Fibroblast of gingiva (primary cell): ENCODE measurements around the gene SMIM10.
"Not testable (repeated sequence)": the region's sequence is repeated elsewhere in the genome, so short reads cannot be mapped to it uniquely, and the experiment has no call there.

Experiments used
- DNase-seq: peaks from one replicate; pipeline ENCODE4 v3.0.0-alpha.2; 2011; ENCODE audit warnings: low read depth

SMIM10 gene

DNA sequence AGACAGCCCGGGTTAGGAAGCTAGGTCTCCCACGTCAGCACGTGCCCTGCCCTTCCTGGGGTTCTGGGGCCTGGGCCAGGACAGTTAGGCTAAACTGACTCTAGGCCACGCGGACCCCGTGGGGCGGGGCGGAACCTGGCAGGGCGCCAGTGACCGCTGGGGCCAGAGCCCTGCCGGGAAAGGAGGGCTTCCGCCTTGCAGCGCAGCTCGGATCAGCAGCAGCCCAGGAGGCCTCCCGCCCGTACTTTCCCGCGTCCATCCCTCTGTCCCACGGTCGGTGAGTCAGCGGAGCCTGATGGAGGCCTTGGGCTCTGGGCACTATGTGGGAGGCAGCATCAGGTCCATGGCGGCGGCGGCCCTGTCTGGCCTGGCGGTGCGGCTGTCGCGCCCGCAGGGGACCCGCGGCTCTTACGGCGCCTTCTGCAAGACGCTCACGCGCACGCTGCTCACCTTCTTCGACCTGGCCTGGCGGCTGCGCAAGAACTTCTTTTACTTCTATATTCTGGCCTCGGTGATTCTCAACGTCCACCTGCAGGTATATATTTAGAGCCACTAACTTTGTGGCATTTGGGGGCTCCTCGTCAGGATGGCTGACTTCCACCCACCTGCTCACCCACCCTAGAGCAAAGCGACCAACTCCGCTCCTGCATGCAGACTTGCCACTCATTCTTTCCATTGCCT, at the start of gene SMIM10:
Gene SMIM10, plus strand, starts transcription at position 191 of the 681 bp plus-strand sequence. Its CDS starts 105 bp downstream, at position 296.
- DNase-seq: peak; percentile 72

DNA sequence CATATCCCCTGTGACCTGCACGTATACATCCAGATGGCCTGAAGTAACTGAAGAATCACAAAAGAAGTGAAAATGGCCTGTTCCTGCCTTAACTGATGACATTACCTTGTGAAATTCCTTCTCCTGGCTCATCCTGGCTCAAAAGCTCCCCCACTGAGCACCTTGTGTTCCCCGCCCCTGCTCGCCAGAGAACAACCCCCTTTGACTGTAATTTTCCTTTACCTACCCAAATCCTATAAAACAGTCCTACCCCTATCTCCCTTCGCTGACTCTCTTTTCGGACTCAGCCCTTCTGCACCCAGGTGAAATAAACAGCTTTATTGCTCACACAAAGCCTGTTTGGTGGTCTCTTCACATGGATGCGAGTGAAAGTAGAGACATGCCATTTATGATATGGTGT, 44.4 kb upstream of the SMIM10 start:
- DNase-seq: not testable (repeated sequence)

- DNase-seq: no peak
Observed at GRCh38 chrX:134948333-134949241, 42.2 kb upstream of the SMIM10 start.

DNA sequence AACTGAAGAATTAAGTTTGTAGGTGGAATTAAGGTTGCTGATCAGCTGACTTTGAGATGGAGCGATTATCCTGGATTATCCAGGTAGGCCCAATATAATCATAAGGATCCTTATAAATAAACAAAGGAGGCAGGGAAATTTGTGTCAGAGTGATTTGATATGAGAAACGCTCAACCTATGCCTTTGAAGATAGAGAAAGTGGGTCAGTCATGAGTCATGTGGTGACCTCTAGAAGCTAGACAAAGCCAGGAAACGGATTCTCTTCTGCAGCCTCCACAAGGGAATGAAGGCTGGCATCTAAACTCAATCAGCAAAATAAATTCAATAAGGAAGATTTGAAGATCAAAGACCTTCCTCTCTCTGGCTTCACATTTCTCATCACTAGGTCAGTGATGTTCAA, 41.5 kb upstream of the SMIM10 start:
- no peak for DNase-seq

DNA sequence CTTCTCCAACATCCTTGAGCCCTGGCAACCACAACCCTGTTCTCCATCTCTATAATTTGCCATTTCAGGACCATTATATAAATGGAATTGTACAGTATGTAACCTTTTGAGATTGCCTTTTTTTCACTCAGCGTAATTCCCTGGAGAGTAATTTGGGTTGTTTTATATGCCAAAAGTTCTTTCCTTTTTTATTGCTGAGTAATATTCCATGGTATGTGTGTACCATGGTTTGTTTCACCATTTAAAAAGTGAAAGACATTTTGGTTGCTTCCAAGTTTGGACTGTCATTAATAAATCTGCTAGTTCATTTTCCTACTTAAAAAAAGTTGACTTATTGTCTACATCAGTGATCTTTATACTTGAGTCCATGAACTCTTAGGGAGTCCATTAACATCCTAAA, 33.0 kb upstream of the SMIM10 start:
- no peak for DNase-seq

DNA sequence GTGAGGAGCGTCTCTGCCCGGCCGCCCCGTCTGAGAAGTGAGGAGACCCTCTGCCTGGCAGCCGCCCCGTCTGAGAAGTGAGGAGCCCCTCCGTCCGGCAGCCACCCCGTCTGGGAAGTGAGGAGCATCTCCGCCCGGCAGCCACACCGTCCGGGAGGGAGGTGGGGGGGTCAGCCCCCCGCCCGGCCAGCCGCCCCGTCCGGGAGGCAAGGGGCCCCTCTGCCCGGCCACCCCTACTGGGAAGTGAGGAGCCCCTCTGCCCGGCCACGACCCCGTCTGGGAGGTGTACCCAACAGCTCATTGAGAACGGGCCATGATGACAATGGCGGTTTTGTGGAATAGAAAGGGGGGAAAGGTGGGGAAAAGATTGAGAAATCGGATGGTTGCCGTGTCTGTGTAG, 30.4 kb upstream of the SMIM10 start:
- not testable (repeated sequence) for DNase-seq

DNA sequence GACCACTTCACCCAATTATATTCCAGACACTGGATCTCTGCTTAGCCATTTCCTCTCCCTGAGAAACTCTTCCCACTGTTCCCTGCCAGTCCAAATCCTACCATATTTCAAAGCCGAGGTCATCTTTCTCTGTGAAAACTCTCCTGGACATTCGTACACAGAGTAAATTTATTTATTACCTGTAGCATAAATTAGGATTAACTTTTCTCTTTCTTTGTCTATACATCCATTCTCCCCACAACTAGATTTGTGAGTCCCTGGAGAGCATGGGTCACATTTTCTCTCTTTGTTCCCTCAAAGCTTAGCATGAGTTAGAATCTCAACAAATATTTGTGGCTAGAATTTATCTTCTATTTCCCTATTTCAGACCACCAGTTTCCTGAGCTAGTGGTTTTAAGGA, 27.8 kb upstream of the SMIM10 start:
- no peak for DNase-seq

DNA sequence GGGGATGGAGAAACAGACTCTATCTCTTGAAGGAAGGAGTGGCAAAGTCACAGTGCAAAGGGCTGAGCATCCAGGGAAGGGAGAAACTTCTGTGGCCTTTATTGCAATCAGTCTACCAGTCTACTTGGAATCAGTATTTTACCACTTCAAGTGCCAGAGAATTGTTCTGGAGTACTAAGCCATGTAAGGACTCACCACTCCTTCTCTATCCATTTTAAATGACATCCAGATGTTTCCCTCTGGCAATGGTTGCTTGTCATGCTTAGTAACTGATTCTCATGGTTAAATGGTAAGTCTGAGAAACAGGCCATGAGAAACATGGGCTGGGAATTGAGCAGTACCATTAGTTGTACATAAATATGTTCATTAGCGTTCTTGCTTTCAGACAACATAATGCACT, 21.1 kb upstream of the SMIM10 start:
- peak; percentile 72 for DNase-seq

DNA sequence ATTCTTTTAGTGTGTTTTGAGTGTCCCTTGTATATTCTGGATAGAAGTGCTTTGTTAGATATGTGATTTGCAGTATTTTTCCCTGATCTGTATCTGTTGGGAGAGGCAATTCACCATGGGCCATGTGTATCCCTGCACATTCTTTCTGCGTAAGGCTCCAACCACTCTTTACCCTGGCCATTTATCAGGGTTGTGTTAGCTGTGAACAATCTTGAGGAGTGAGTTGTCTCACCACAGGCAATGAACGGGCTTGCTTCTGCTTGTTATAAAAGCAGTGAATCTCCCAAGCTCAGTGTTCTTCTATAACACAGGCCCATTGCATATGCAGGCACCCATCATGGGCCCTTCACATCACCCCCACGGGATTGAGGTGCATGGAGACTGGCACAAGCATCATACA, 18.9 kb upstream of the SMIM10 start:
- no peak for DNase-seq

DNA sequence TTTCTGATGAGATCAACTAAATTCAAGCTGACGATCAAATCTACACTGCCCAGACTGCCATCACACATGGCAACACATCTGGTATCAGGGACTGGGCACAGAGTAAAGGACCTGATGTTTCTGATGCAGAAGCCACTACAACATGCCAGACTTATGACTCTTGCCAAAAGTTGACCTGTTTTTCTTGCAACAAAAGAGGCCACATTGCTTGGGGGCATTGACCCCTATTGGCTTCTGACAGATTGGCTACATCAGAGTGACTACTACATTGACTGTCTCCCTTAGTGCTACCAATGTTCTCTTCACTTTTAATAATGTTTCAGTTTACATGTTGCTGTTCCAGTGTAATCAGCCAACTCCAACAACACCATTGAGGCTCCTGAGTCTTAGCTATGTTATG, 15.3 kb upstream of the SMIM10 start:
- no peak for DNase-seq

GRCh38 chrX:134981910-134982309, 8.9 kb upstream of the SMIM10 start:
- no peak for DNase-seq

DNA sequence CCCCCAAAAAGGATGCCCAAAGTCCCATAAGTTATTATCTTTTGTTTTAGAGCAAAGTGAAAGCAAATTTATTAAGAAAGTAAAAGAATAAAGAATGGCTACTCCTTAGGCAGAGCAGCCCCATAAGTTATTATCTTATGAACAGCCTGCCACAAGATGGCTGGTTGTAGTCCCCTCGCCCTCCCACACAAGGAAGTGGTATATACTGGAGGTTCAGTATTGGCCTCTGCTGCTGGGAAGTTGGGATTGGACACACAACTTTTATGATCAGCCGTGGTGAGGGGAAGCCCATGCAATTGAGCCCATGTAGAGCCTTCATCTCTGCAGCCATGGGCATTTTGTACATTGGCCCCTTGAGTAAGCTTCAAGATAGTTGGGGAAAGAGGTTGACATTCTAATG, 8.0 kb upstream of the SMIM10 start:
- DNase-seq: no peak

DNA sequence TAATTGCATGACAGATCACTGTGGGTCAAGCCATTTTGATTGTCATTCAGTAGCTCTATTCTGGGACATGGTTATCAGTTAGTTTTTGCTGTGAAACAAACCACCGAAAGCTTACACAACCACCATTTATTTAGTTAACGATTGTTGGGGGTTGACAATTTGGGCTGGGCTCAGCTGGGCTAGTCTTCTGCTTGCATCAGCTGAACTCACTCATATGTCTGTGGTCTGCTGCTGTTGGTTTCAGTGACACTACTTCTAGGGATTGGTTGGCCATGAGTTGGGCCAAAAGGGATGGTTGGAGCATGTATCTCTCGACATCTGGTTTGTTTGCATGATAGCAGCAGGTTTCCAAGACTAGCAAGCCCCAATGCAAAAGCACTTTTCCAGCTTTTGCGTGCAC, 5.3 kb upstream of the SMIM10 start:
- DNase-seq: no peak

GRCh38 chrX:134990475-134990800, 353 bp upstream of the SMIM10 start:
- DNase-seq: no peak

GRCh38 chrX:134997646-134998045, 6.9 kb downstream of the SMIM10 start:
- no peak for DNase-seq

DNA sequence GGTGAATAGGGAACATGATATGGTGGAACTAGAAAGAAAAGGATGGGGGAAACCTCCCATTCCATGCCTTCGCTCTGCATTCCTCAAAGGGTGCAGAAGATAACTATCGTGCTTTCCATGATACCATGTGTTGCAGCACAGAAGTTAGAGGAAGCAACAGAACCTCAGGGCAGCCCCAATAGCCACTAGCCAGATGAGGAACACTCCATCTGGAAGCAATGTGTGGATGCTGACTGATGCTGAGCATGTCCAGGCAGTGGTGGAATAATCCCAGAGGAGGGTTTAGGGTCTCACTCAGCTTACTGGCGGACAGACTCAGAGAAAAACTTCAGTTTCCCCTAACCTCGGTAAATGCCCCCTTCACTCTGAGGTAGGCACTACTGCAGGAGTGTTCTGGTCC, 7.5 kb downstream of the SMIM10 start:
- peak; percentile 13 for DNase-seq

- DNase-seq: peak; percentile 63
Observed at GRCh38 chrX:134999469-134999868, 8.7 kb downstream of the SMIM10 start.

DNA sequence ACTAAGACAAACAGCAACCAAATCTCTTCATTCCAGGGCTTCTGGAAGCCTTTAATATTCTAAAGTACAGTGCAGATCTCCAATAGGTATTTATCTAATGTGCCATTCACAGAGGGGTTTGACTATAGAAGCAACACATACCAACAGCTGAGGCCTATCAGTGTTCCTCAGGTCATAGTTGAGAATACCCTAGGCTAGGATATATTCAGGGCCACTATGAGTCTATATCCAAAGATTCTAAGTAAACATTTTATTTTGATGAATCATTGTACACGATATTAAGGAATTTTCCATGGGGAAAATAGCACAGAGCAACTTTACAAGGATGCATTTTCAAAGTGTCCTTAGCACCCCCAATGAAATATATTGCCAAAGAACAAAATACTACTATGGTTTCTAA, 9.7 kb downstream of the SMIM10 start:
- no peak for DNase-seq

DNA sequence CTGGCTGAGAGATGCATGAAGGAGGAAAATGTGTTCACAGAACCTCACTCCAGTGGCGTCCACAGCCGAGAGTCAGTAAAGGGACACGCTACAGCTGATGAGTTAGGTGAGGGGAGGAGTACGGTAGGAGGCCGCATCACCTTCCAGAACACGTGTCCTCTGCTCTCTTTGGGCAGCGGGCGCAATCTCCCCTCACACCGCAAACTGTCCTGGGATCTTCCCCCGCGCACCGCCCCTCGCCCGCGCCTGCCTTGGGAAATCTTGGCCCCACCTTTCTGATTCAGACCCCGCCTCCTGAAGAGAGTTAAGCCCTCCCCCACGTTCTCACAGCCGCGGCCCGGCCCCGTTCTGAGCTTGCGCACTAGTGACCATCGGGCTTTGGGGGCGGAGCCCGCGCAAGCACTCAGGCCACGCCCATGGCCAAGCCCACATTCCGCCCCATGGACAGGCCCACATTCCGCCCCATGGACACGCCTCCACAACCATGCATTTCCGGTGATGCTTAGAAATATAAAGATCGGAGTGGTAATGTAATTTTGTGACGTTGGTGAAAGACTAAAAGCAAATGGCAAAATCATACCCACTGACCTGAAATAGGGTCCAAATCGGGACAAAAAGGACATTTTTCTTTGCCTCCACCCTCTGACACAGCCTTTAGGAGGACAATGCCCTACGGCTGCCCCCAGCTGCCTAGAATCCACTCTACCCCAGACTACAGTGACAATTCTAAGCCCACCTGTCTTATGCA, 13.3 kb downstream of the SMIM10 start:
- DNase-seq: peak; percentile 86

GRCh38 chrX:135006187-135006586, 15.4 kb downstream of the SMIM10 start:
- DNase-seq: no peak

DNA sequence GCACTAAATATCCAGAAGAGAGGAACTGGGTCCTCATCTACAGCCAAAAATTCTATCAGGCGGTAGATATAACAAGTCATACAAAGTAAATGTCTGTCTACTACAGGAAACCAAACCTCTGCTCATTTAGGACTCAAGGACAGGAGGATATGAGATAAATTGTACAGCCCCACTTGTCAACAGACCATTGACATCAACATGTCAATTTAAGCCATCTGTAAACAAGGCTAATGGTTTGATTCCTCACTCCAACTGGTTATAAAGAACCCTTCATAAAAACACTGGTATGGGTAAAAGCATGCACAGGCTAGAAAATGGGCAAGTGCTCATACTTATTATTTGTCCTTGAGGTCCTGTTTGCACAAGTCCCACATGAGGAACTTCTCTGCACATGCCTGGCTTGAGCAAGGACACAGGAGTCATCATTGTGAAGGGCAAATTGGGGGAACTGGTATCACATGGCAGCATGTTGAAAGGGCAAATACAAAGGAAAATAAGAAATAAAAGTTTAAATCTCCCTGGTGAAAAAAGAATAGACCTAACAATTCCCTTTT, 18.3 kb downstream of the SMIM10 start:
- DNase-seq: no peak

GRCh38 chrX:135009838-135010237, 19.0 kb downstream of the SMIM10 start:
- DNase-seq: no peak

- no peak for DNase-seq
Observed at GRCh38 chrX:135010921-135011320, 20.1 kb downstream of the SMIM10 start.
